ENCODE data around the gene RPL18.

Gene RPL18

GRCh38 chr19:48591021-48591420, 28.0 kb downstream of the RPL18 start:
- H3K4me3 ChIP-seq (replicated peaks; ENCODE audit: insufficient read depth, low read length) = no peak overlapping the region
- no peak overlapping the region for H3K27ac ChIP-seq (replicated peaks)
- no peaks in the 10 kb centered on the region for H3K27me3 ChIP-seq (ENCODE audit: insufficient read depth, poor library complexity, severe bottlenecking)
- no peak for DNase-seq (ENCODE audit: low read depth in 1 of 2, low spot score in 1 of 2)
- TF ChIP-seq, protein P1, sequence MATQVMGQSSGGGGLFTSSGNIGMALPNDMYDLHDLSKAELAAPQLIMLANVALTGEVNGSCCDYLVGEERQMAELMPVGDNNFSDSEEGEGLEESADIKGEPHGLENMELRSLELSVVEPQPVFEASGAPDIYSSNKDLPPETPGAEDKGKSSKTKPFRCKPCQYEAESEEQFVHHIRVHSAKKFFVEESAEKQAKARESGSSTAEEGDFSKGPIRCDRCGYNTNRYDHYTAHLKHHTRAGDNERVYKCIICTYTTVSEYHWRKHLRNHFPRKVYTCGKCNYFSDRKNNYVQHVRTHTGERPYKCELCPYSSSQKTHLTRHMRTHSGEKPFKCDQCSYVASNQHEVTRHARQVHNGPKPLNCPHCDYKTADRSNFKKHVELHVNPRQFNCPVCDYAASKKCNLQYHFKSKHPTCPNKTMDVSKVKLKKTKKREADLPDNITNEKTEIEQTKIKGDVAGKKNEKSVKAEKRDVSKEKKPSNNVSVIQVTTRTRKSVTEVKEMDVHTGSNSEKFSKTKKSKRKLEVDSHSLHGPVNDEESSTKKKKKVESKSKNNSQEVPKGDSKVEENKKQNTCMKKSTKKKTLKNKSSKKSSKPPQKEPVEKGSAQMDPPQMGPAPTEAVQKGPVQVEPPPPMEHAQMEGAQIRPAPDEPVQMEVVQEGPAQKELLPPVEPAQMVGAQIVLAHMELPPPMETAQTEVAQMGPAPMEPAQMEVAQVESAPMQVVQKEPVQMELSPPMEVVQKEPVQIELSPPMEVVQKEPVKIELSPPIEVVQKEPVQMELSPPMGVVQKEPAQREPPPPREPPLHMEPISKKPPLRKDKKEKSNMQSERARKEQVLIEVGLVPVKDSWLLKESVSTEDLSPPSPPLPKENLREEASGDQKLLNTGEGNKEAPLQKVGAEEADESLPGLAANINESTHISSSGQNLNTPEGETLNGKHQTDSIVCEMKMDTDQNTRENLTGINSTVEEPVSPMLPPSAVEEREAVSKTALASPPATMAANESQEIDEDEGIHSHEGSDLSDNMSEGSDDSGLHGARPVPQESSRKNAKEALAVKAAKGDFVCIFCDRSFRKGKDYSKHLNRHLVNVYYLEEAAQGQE (IDR thresholded peaks at IDR 0.05; ENCODE audit: insufficient replicate concordance, low read depth) = no peak
- TF ChIP-seq, protein P2, sequence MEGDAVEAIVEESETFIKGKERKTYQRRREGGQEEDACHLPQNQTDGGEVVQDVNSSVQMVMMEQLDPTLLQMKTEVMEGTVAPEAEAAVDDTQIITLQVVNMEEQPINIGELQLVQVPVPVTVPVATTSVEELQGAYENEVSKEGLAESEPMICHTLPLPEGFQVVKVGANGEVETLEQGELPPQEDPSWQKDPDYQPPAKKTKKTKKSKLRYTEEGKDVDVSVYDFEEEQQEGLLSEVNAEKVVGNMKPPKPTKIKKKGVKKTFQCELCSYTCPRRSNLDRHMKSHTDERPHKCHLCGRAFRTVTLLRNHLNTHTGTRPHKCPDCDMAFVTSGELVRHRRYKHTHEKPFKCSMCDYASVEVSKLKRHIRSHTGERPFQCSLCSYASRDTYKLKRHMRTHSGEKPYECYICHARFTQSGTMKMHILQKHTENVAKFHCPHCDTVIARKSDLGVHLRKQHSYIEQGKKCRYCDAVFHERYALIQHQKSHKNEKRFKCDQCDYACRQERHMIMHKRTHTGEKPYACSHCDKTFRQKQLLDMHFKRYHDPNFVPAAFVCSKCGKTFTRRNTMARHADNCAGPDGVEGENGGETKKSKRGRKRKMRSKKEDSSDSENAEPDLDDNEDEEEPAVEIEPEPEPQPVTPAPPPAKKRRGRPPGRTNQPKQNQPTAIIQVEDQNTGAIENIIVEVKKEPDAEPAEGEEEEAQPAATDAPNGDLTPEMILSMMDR (IDR thresholded peaks at IDR 0.05; ENCODE audit: insufficient read depth, low read length) = no peak

GRCh38 chr19:48588670-48589401, 30.1 kb downstream of the RPL18 start:
- H3K27me3 ChIP-seq (ENCODE audit: insufficient read depth, poor library complexity, severe bottlenecking) = no peaks in the 10 kb centered on the region
- H3K4me3 ChIP-seq (replicated peaks; ENCODE audit: insufficient read depth, low read length) = peak overlapping the region; percentile 46
- TF ChIP-seq, protein P2 (IDR thresholded peaks at IDR 0.05; ENCODE audit: insufficient read depth, low read length) = peak; percentile 81
- TF ChIP-seq, protein P1 (IDR thresholded peaks at IDR 0.05; ENCODE audit: insufficient replicate concordance, low read depth) = no peak
- TF ChIP-seq SPI1 (IDR thresholded peaks at IDR 0.05; ENCODE audit: borderline replicate concordance, low read depth) = no peak
- H3K27ac ChIP-seq (replicated peaks) = no peak overlapping the region
- peak; percentile 74 to 84 for DNase-seq (ENCODE audit: low read depth in 1 of 2, low spot score in 1 of 2)

DNA sequence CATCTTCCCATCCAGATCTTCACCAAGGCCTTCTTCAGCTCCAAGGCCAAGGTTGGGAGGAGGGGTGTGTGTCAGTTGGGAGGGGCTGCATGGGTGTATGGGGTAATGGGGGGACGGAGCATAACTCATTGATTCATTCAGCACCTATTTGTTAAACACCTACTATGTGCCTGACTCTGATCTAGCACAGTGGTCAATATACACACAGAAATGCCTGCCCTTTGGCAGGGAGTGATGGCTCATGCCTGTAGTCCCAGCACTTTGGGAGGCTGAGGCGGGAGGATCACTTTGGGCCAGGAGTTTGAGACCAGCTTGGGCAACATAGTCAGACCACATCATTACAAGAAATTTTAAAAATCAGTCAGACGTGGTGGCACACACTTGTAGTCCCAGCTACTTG, 31.6 kb downstream of the RPL18 start:
- Histone ChIP-seq H3K27me3 (ENCODE audit: insufficient read depth, poor library complexity, severe bottlenecking) (no peaks in the 10 kb centered on the region), H3K27ac (replicated peaks) (no peak overlapping the region), H3K4me3 (replicated peaks; ENCODE audit: insufficient read depth, low read length) (no peak overlapping the region)
- no peak for DNase-seq (ENCODE audit: low read depth in 1 of 2, low spot score in 1 of 2)
- TF ChIP-seq SPI1 (IDR thresholded peaks at IDR 0.05; ENCODE audit: borderline replicate concordance, low read depth) (no peak), POLR2AphosphoS5 (IDR thresholded peaks at IDR 0.05; ENCODE audit: low read depth) (no peak), GABPA (IDR thresholded peaks at IDR 0.05; ENCODE audit: low read depth) (no peak)
- TF ChIP-seq, protein P2 (IDR thresholded peaks at IDR 0.05; ENCODE audit: insufficient read depth, low read length) = no peak
- TF ChIP-seq, protein P1 (IDR thresholded peaks at IDR 0.05; ENCODE audit: insufficient replicate concordance, low read depth) = no peak
